ENCODE results near the gene CGNL1.

Gene CGNL1

GRCh38 chr15:57367556-57367955 lies 8.7 kb upstream of the CGNL1 start:
- Histone ChIP-seq H3K9me3 (ENCODE audit: control insufficient read depth, low read length) (no peaks in the 10 kb centered on the region), H3K36me3 (ENCODE audit: control insufficient read depth, insufficient read depth, low read length) (no peaks in the 10 kb centered on the region), H3K4me3 (ENCODE audit: insufficient read depth, low read depth, low read length, poor library complexity, severe bottlenecking) (no peak overlapping the region), H3K27ac (ENCODE audit: insufficient read depth, low read length, poor library complexity, severe bottlenecking) (no peak overlapping the region), H3K4me1 (ENCODE audit: control insufficient read depth, insufficient read depth, low read length, poor library complexity, severe bottlenecking) (no peaks in the 10 kb centered on the region), H3K27me3 (replicated peaks; ENCODE audit: control insufficient read depth, insufficient read depth, low read length, poor library complexity, severe bottlenecking) (no peaks in the 10 kb centered on the region)
- no peak for DNase-seq

DNA sequence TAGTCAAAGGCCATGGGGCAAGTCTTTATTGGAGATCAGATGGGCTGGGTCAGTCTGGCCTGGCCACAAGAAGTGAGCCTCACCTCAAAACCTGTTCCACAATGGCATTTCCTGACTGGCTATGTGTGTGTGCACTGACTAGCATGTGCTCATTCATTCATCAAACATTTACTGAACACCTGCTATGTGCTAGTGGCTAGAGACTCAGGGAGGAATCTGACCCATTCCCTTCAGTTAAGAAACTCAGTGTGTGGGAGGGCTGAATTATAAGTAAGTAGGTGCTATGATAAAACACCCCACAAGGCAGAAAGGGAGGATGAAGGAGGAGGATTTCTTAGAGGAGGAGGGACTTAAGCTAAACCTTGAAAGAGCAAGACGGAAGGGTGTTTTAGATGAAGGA lies 5.4 kb upstream of the CGNL1 start:
- Histone ChIP-seq H3K27ac (ENCODE audit: insufficient read depth, low read length, poor library complexity, severe bottlenecking) (no peak overlapping the region), H3K4me3 (ENCODE audit: insufficient read depth, low read depth, low read length, poor library complexity, severe bottlenecking) (no peak overlapping the region), H3K9me3 (ENCODE audit: control insufficient read depth, low read length) (no peaks in the 10 kb centered on the region), H3K4me1 (ENCODE audit: control insufficient read depth, insufficient read depth, low read length, poor library complexity, severe bottlenecking) (no peaks in the 10 kb centered on the region), H3K36me3 (ENCODE audit: control insufficient read depth, insufficient read depth, low read length) (no peaks in the 10 kb centered on the region), H3K27me3 (replicated peaks; ENCODE audit: control insufficient read depth, insufficient read depth, low read length, poor library complexity, severe bottlenecking) (no peaks in the 10 kb centered on the region)
- DNase-seq: no peak

- H3K4me1 ChIP-seq (ENCODE audit: control insufficient read depth, insufficient read depth, low read length, poor library complexity, severe bottlenecking): no peaks in the 10 kb centered on the region
- H3K36me3 ChIP-seq (ENCODE audit: control insufficient read depth, insufficient read depth, low read length): no peaks in the 10 kb centered on the region
- H3K27ac ChIP-seq (ENCODE audit: insufficient read depth, low read length, poor library complexity, severe bottlenecking): no peak overlapping the region
- no peak for DNase-seq
- no peaks in the 10 kb centered on the region for H3K9me3 ChIP-seq (ENCODE audit: control insufficient read depth, low read length)
- H3K4me3 ChIP-seq (ENCODE audit: insufficient read depth, low read depth, low read length, poor library complexity, severe bottlenecking): no peak overlapping the region
- no peaks in the 10 kb centered on the region for H3K27me3 ChIP-seq (replicated peaks; ENCODE audit: control insufficient read depth, insufficient read depth, low read length, poor library complexity, severe bottlenecking)
Measured at GRCh38 chr15:57373251-57373881, 2.9 kb upstream of the CGNL1 start.

GRCh38 chr15:57373882-57374276 lies 2.4 kb upstream of the CGNL1 start:
- H3K4me1 ChIP-seq (ENCODE audit: control insufficient read depth, insufficient read depth, low read length, poor library complexity, severe bottlenecking): no peaks in the 10 kb centered on the region
- no peak overlapping the region for H3K4me3 ChIP-seq (ENCODE audit: insufficient read depth, low read depth, low read length, poor library complexity, severe bottlenecking)
- no peaks in the 10 kb centered on the region for H3K36me3 ChIP-seq (ENCODE audit: control insufficient read depth, insufficient read depth, low read length)
- no peaks in the 10 kb centered on the region for H3K27me3 ChIP-seq (replicated peaks; ENCODE audit: control insufficient read depth, insufficient read depth, low read length, poor library complexity, severe bottlenecking)
- no peak for DNase-seq
- H3K9me3 ChIP-seq (ENCODE audit: control insufficient read depth, low read length): no peaks in the 10 kb centered on the region
- H3K27ac ChIP-seq (ENCODE audit: insufficient read depth, low read length, poor library complexity, severe bottlenecking): no peak overlapping the region

- H3K27ac ChIP-seq (ENCODE audit: insufficient read depth, low read length, poor library complexity, severe bottlenecking): no peak overlapping the region
- no peaks in the 10 kb centered on the region for H3K4me1 ChIP-seq (ENCODE audit: control insufficient read depth, insufficient read depth, low read length, poor library complexity, severe bottlenecking)
- H3K36me3 ChIP-seq (ENCODE audit: control insufficient read depth, insufficient read depth, low read length): no peaks in the 10 kb centered on the region
- H3K27me3 ChIP-seq (replicated peaks; ENCODE audit: control insufficient read depth, insufficient read depth, low read length, poor library complexity, severe bottlenecking): no peaks in the 10 kb centered on the region
- H3K4me3 ChIP-seq (ENCODE audit: insufficient read depth, low read depth, low read length, poor library complexity, severe bottlenecking): no peak overlapping the region
- no peaks in the 10 kb centered on the region for H3K9me3 ChIP-seq (ENCODE audit: control insufficient read depth, low read length)
- no peak for DNase-seq
Measured at GRCh38 chr15:57376696-57377477, 582 bp downstream of the CGNL1 start.

GRCh38 chr15:57377478-57377847 lies 1.2 kb downstream of the CGNL1 start:
- Histone ChIP-seq H3K4me1 (ENCODE audit: control insufficient read depth, insufficient read depth, low read length, poor library complexity, severe bottlenecking) (no peaks in the 10 kb centered on the region), H3K4me3 (ENCODE audit: insufficient read depth, low read depth, low read length, poor library complexity, severe bottlenecking) (no peak overlapping the region), H3K36me3 (ENCODE audit: control insufficient read depth, insufficient read depth, low read length) (no peaks in the 10 kb centered on the region), H3K27ac (ENCODE audit: insufficient read depth, low read length, poor library complexity, severe bottlenecking) (no peak overlapping the region), H3K27me3 (replicated peaks; ENCODE audit: control insufficient read depth, insufficient read depth, low read length, poor library complexity, severe bottlenecking) (no peaks in the 10 kb centered on the region), H3K9me3 (ENCODE audit: control insufficient read depth, low read length) (no peaks in the 10 kb centered on the region)
- no peak for DNase-seq

- Histone ChIP-seq H3K9me3 (ENCODE audit: control insufficient read depth, low read length) (no peaks in the 10 kb centered on the region), H3K27ac (ENCODE audit: insufficient read depth, low read length, poor library complexity, severe bottlenecking) (no peak overlapping the region), H3K36me3 (ENCODE audit: control insufficient read depth, insufficient read depth, low read length) (no peaks in the 10 kb centered on the region), H3K4me3 (ENCODE audit: insufficient read depth, low read depth, low read length, poor library complexity, severe bottlenecking) (no peak overlapping the region), H3K4me1 (ENCODE audit: control insufficient read depth, insufficient read depth, low read length, poor library complexity, severe bottlenecking) (no peaks in the 10 kb centered on the region), H3K27me3 (replicated peaks; ENCODE audit: control insufficient read depth, insufficient read depth, low read length, poor library complexity, severe bottlenecking) (no peaks in the 10 kb centered on the region)
- DNase-seq: no peak
Measured at GRCh38 chr15:57379487-57379886, 3.2 kb downstream of the CGNL1 start.

DNA sequence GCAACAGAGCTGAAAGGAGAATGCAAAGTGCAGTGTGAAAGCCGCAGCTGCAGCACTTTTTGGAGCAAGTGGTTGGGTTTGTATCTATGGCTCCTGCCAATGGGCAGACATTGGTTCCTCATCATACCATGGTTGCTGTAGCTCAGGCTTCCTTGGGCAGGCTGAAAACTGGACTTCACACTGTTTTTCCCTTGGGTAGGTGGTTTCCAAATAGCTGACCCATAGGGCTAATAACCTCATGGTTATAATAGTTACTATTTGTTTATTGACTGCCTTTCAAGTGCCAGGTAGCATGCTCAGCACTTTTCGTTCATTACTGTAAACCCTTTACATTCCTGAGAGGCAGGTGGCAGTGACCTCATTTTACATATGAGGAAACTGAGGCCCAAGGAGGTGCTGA lies 4.5 kb downstream of the CGNL1 start:
- Histone ChIP-seq H3K27me3 (replicated peaks; ENCODE audit: control insufficient read depth, insufficient read depth, low read length, poor library complexity, severe bottlenecking) (no peaks in the 10 kb centered on the region), H3K27ac (ENCODE audit: insufficient read depth, low read length, poor library complexity, severe bottlenecking) (no peak overlapping the region), H3K4me1 (ENCODE audit: control insufficient read depth, insufficient read depth, low read length, poor library complexity, severe bottlenecking) (no peaks in the 10 kb centered on the region), H3K9me3 (ENCODE audit: control insufficient read depth, low read length) (no peaks in the 10 kb centered on the region), H3K4me3 (ENCODE audit: insufficient read depth, low read depth, low read length, poor library complexity, severe bottlenecking) (no peak overlapping the region), H3K36me3 (ENCODE audit: control insufficient read depth, insufficient read depth, low read length) (no peaks in the 10 kb centered on the region)
- DNase-seq: no peak

DNA sequence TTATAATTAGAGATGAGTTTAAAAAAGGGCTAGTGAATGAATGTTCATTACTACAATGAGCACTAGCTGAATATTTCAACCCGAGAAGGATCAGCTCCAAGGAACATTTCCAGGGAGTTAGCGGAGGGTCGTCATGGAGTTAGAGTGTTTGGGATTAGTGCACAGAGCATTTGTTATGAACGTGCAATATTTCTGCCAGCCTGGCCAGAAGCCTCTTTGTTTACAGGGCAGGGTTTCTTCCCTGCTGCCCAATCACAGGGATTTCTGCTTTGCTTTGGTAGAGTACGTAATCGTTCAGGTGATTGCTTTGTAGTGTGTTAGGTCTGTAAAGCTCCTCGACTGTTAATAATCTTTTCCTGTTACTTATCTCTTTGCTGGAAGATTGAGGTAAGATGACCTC lies 5.9 kb downstream of the CGNL1 start:
- no peaks in the 10 kb centered on the region for H3K36me3 ChIP-seq (ENCODE audit: control insufficient read depth, insufficient read depth, low read length)
- no peaks in the 10 kb centered on the region for H3K27me3 ChIP-seq (replicated peaks; ENCODE audit: control insufficient read depth, insufficient read depth, low read length, poor library complexity, severe bottlenecking)
- no peak overlapping the region for H3K4me3 ChIP-seq (ENCODE audit: insufficient read depth, low read depth, low read length, poor library complexity, severe bottlenecking)
- DNase-seq: no peak
- H3K27ac ChIP-seq (ENCODE audit: insufficient read depth, low read length, poor library complexity, severe bottlenecking): no peak overlapping the region
- H3K4me1 ChIP-seq (ENCODE audit: control insufficient read depth, insufficient read depth, low read length, poor library complexity, severe bottlenecking): no peaks in the 10 kb centered on the region
- H3K9me3 ChIP-seq (ENCODE audit: control insufficient read depth, low read length): no peaks in the 10 kb centered on the region

DNA sequence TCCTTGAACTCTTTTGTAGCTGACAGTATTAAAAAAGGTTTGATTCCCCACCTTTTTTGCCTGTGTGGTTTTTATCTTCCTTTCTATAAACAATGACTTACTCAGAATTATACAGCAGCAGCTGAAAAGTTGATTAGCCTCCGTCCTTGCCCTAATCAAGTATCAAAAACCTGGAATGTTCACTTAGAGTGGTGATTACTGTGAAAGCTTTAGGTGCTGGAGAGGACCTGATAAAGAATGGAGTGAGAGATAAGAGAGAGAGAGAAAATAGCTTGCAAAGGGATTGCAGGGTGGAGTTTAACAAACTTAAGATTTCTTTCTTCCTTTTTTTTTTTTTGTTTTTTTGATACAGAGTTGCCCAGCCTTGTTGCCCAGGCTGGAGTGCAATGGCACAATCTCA lies 6.7 kb downstream of the CGNL1 start:
- Histone ChIP-seq H3K27ac (ENCODE audit: insufficient read depth, low read length, poor library complexity, severe bottlenecking) (no peak overlapping the region), H3K4me1 (ENCODE audit: control insufficient read depth, insufficient read depth, low read length, poor library complexity, severe bottlenecking) (no peaks in the 10 kb centered on the region), H3K27me3 (replicated peaks; ENCODE audit: control insufficient read depth, insufficient read depth, low read length, poor library complexity, severe bottlenecking) (no peaks in the 10 kb centered on the region), H3K9me3 (ENCODE audit: control insufficient read depth, low read length) (no peaks in the 10 kb centered on the region), H3K36me3 (ENCODE audit: control insufficient read depth, insufficient read depth, low read length) (no peaks in the 10 kb centered on the region), H3K4me3 (ENCODE audit: insufficient read depth, low read depth, low read length, poor library complexity, severe bottlenecking) (no peak overlapping the region)
- no peak for DNase-seq

Measured in effector memory CD4-positive, alpha-beta T cell (primary cell).